Iris pigment epithelial cell (primary cell): ENCODE results near the gene SNRPN.
A peak's percentile ranks its signal among the peaks of the same experiment; 100 is the strongest.
"Not testable (repeated sequence)": the region's sequence is repeated elsewhere in the genome, so short reads cannot be mapped to it uniquely, and the experiment has no call there.

Experiments
- DNase-seq: peaks from one replicate; pipeline ENCODE4 v3.0.0-alpha.2; 2011; ENCODE audit warnings: low read depth

Gene SNRPN

DNA sequence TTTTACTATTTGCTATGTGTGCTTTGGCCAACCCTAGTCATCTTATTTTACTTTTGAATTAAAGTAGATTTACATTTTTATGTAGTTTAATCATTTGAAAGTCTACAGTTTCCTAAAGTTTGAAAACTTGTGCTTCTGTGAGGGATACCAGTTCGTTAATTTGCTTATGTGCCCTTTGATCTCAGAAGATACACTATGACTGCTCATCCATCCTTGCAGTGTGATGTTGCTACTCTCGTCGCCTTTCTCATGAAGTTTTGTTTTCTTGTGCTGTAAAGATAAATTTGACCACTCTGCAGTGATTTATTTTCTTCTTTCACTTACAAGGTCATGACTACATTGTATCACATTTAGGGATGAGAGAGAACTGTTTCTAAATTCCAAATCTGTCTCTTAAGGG lies 16.3 kb downstream of the SNRPN start:
- DNase-seq, result no peak

DNA sequence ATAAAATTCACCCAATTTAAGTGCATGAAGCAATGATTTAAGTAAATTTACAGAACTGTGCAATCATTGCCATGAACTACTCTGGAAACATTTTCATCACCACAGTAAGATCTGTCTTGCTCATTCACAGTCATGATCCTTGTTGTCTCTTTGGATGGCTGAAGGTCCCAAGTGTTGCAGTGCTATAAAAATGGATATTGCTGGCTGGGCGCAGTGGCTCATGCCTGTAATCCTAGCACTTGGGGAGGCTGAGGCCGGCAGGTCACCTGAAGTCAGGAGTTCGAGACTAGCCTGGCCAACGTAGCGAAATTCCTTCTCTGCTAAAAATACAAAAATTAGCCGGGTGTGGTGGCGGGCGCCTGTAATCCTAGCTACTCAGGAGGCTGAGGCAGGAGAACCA lies 17.0 kb downstream of the SNRPN start:
- no peak for DNase-seq

DNA sequence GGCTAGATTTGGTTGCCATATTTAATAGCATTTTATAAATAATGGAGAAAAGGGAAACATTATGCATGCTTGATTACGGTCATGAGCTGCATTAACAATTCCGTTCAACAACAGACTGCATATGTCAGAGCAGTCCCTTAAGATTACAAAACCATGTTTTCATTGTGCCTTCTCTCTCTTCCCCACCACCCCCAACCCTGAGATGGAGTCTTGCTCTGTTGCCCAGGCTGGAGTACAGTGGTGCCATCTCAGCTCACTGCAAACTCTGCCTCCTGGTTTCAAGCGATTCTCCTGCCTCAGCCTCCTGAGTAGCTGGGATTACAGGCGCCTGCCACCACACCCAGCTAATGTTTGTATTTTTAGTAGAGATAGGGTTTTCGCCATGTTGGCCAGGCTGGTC lies 17.9 kb downstream of the SNRPN start:
- DNase-seq, result not testable (repeated sequence)

DNA sequence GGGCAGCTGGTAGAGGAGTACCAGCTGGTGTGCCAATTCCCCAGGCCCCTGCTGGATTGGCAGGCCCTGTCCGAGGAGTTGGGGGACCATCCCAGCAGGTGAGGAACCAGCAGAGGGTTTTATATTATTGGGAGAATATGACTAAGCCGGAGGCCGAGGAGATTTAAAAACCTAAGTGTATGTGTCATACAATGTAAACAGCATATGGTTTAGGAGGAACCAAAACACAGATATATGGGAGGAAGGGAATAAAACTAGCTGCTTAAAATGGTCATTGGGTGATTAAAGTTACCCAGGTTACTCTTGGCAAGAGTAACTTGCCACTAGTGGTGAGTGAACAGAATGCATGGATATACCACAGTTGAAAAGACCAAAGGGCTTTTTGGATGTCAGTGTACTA lies 22.1 kb downstream of the SNRPN start:
- DNase-seq, result no peak

DNA sequence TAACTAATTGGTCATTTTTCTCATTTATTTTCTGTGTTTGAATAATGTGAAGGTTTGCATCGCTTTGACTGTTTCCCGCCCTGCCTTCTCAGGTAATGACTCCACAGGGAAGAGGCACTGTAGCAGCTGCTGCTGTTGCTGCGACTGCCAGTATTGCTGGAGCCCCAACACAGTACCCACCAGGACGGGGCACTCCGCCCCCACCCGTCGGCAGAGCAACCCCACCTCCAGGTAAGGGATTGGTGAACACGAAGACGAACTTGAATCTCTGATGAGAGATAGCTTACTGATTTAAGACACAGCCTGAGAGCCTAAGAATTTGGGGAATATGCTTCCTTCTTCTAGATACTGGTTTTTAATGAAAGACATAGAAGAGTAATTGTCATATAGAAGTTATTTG lies 22.9 kb downstream of the SNRPN start:
- DNase-seq, result no peak

DNA sequence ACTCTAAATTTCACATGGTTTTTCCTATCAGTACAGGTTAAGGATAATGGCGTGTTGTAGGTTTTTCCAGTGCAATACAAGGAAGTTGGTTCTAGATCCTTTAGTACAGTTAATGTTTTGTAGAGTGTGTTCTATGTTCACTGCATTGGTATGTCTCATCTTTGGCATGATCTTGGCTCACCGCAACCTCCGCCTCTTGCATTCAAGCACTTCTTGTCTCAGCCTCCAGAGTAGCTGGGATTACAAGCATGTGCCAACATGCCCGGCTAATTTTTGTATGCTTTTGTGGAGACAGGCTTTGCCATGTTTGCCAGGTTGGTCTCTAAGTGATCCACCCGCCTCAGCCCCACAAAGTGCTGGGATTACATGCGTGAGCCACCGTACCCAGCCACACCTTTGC lies 30.4 kb downstream of the SNRPN start:
- no peak for DNase-seq

DNA sequence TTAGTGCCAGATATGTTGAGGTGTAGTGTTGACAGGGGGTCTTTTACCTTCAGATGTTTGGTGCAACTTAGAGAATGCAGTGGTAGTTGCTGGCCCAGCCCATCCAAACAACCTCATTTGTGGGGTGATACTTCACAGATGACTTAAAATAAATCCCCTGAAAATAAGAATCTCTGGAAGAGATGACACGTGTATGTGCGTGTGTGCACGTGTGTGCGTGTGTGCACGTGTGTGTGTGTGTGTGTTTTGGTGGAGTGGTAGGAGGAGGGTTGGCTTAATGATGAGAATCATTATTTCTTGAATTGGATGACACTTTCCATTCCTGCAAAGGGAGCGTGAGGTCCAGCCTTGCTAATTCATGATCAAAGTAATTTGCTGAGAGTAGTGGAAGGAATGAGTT lies 31.9 kb downstream of the SNRPN start:
- no peak for DNase-seq

DNA sequence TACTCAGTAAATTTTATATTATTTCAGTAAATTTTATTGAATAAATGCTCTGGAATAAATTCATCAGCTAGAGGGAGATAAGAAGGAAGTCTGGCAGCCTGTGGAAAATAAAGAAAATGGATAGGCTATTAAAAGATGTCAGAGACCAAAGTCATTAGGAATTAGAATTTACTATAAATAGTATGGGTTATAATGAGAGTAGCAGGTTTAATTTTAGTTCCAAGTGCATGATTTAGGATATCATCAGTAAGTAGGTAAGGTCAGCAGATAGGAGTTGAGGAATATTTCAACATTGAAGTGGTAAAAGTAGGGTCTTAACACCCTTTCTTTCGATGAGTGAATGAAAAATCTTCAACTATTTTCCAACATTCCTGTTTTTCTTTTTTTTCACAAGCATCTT lies 64.6 kb downstream of the SNRPN start:
- no peak for DNase-seq

DNA sequence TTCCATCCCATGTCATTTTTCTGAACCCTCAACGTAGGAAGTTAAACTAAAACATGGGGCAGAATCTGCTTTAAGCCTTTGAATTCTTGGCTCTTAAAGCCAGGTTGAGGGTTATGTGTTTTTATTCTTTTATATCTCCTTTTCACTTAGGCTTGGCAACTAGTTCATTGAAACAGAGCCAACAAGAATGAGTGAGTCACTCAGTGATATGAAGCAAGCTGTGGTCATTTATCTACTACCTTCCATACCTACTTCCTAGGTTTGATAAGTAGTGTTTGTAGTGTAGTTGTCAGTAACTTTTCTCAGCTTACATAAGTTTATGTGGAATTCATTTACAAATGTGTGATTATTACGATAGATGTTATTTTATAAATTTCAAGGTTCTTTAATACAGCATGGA lies 67.4 kb downstream of the SNRPN start:
- DNase-seq, result peak; percentile 75
